Epidermal melanocyte (primary cell): ENCODE data around the gene ETFRF1.

Source experiments
- DNase-seq: peaks from one replicate; pipeline ENCODE4 v3.0.0; 2011; ENCODE audit warnings: low spot score; ENCODE audit not compliant: insufficient read length

The ETFRF1 gene

GRCh38 chr12:25213338-25213737 is 18.3 kb downstream of the ETFRF1 start:
- DNase-seq: no peak

DNA sequence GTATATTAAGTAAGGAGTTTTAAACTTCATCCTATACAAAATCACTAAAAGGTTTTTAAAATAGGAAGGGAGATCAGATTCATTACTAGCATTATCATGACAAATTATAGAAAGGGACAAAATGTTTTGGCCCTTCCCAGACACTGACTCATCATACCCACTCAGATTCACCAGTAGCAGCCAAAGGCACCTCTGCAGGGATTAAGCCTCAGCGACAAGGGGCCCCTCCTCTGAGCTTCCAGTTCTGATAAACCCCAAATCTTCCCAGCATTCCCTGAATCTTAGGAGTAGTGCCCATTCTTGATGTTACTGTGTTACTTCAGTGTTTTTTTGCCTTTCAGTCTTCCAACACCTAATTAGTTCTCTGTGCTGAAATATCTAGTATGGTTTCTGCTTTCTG is 41.2 kb downstream of the ETFRF1 start:
- DNase-seq: no peak

GRCh38 chr12:25236626-25237025 is 41.6 kb downstream of the ETFRF1 start:
- no peak for DNase-seq

DNA sequence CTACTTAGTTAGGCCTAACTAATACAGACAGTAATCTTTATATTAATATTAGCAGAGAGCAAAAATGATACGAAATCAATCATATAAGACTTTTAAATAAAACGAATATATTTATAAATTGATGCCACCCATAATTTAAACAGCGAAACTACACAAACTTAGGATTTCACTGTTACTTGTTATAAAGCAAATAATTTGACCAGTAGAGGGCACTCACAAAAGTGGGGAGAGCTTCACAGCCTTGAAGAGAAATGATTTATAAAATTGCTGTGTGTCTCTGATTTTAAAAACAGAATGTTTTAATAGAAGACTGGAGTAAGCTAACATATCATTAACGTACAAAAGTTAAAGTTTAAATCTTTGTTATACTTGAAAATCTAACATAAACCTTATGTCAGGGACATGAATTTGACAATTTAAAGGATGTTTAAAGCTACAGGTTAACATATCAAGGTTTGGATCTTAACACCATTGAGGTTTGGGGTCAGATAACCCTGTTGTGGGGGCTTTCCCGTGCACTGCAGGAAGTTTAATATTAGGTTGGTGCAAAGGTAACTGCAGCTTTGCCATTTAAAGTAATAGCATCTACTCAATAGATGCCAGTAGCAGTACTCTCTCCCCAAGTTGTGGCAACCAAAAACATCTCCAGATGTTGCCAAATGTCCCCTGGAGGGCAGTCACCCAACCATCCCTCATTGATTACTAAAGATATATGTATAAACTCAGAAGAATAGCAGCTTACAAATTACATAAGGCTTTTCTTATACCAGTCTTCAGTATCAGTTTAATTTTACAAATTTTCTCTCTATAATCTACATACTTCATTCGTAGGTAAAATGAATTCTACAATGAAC is 46.4 kb downstream of the ETFRF1 start:
- no peak for DNase-seq

- no peak for DNase-seq
Measured at GRCh38 chr12:25242981-25243679, 48.1 kb downstream of the ETFRF1 start.

- DNase-seq: no peak
Measured at GRCh38 chr12:25243680-25243990, 48.6 kb downstream of the ETFRF1 start.

- DNase-seq: no peak
Measured at GRCh38 chr12:25245491-25245890, 50.5 kb downstream of the ETFRF1 start.

DNA sequence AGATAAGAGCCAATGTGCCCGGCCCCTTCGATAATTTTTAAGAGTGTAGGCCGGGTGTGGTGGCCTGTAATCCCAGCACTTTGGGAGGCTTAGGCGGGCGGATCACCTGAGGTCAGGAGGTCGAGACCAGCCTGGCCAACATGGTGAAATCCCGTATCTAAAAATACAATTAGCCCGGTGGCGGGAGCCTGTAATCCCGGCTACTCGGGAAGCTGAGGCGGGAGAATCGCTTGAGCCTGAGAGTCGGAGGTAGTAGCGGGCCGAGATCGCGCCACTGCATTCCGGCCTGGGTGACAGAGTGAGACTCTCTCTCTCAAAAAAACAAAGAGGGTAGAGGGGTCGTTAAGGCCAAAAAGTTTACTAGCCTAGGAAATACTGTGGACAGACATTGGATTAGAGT is 53.1 kb downstream of the ETFRF1 start:
- no peak for DNase-seq

DNA sequence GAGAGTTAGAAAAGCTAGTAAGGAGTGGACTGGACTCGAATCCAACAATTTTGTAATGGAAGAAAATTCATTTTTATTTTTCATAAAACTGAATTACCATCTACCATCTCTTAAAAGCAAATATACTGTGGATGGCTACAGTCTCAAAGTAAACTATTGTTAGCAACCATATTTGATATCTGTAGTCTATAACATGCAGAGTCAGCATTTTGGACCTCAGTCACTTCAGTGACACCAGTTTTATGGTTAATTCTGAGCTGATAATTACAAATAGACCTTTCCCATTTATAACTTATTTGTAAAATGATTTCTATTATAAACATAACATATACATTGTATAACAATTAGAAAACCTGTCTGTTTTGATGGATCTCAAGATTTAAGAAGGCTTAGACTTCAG is 53.7 kb downstream of the ETFRF1 start:
- no peak for DNase-seq

DNA sequence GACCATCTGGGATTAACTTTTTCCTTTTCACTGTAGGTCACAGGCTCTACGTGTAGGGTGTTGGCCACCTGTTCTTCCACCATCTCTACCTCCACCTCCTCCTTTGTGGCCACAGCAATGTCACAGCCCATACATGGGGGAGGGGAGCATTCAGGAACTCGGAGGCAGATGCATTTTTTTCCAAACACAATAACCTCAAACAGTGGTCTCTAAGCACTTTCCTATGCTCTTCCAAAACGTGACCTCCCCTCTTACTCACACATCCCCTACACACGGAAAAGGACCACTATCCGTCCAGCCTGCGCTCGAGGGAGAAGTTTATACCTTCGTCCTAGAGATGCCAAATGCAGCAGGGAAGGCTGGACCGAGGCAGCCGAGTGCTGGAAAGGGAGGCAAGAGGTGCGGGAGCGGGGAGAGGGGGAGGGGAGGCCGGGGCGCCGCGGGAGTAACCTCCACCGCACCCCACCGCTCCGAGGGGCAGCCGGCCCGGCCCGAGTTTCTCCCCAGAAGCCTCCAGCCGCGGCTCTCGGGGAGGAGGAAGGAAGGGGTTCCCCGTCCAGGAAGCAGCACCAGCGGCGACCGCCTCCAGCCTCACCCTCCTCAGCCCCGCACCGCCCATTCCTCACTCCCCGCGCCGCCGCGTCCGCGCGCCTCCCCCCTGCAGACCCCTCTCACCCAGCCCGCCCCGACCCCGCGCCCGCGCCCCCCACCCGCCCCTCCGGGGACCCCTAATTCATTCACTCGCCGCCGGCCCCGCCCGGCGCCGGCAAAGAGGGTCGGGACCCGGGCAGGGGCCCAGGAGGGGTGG is 55.1 kb downstream of the ETFRF1 start:
- peak; percentile 16 for DNase-seq

GRCh38 chr12:25250744-25251730 is 56.0 kb downstream of the ETFRF1 start, which contains the start of gene KRAS:
Gene KRAS, minus strand, starts transcription at chr12:25250929.
- DNase-seq: peak; percentile 87

DNA sequence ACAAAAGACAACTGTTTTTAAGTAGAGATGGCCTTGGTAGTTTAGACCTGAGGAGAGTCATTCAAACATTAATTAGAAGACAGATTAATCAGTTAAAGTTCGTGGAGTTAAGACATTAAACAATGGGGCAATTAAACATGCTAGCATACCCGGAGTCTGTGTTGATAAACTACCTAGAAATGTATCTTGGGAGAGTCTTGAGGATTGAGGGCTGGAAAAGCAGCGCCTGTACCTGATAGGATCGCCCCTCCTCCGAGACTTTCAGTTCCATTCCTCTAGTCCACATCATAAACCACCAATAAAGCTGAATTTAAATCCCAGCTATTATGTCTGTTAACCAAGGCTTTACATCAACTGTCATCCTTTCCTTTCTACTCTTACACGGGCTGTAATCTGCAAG is 56.7 kb downstream of the ETFRF1 start:
- no peak for DNase-seq

- no peak for DNase-seq
Measured at GRCh38 chr12:25252946-25253345, 57.9 kb downstream of the ETFRF1 start.

DNA sequence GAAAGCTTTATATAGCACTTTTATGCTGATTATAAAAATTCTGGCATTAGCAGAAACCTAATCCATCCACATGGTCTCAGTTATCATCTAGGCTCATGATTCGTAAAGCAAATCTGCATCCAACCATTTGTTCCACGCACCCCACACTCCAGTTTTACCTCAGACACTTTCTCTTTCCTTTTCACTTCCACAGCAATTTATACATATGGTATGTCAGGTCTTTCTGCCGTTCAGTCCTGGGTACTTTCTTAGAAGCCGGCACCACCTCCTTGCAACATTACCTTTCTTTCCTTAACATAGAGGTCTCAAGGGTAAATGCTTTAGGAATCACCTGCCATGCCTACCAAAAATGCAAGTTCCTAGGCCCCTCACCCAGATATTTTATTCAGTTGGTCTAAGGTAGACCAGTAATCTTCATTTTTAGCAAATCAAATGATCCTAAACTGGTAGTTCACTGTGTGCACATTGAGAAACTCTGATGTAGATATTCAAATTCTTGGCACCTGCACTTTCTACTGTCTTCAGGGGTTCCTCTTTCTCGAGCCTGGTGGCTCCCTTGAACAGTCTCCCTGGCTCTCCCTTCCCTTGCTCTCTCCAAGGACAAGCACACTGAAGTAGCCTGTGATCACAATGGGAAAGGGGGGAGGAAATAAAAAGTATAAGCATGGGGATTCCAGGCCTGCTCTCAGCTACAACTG is 58.5 kb downstream of the ETFRF1 start:
- DNase-seq: no peak

- no peak for DNase-seq
Measured at GRCh38 chr12:25254271-25254880, 59.3 kb downstream of the ETFRF1 start.
